ENCODE data around the gene NOL4L.

The NOL4L gene

GRCh38 chr20:32538526-32538939, 46.6 kb downstream of the NOL4L start:
- no peak for DNase-seq

- no peak for DNase-seq
Observed at GRCh38 chr20:32537657-32538525, 47.2 kb downstream of the NOL4L start.

- no peak for DNase-seq
Observed at GRCh38 chr20:32536851-32537656, 48.1 kb downstream of the NOL4L start.

GRCh38 chr20:32535953-32536823, 48.9 kb downstream of the NOL4L start:
- DNase-seq = peak; percentile 24 to 79

- no peak for DNase-seq
Observed at GRCh38 chr20:32535316-32535952, 49.7 kb downstream of the NOL4L start.

GRCh38 chr20:32534661-32535240, 50.4 kb downstream of the NOL4L start:
- DNase-seq = no peak

GRCh38 chr20:32533732-32534131, 51.4 kb downstream of the NOL4L start:
- no peak for DNase-seq

GRCh38 chr20:32532246-32532645, 52.9 kb downstream of the NOL4L start:
- no peak for DNase-seq

GRCh38 chr20:32528905-32529670, 56.0 kb downstream of the NOL4L start:
- DNase-seq = no peak

GRCh38 chr20:32528171-32528891, 56.8 kb downstream of the NOL4L start:
- peak; percentile 20 to 46 for DNase-seq

- DNase-seq = peak in 1 of 2 experiments; percentile 61
Observed at GRCh38 chr20:32527447-32528055, 57.6 kb downstream of the NOL4L start.

GRCh38 chr20:32527052-32527446, 58.1 kb downstream of the NOL4L start:
- no peak for DNase-seq

GRCh38 chr20:32526541-32526940, 58.6 kb downstream of the NOL4L start:
- no peak for DNase-seq

- DNase-seq = no peak
Observed at GRCh38 chr20:32526125-32526524, 59.0 kb downstream of the NOL4L start.

GRCh38 chr20:32524829-32525501, 60.2 kb downstream of the NOL4L start:
- DNase-seq = peak; percentile 35 to 88

- no peak for DNase-seq
Observed at GRCh38 chr20:32523613-32524213, 61.4 kb downstream of the NOL4L start.

- DNase-seq = no peak
Observed at GRCh38 chr20:32522776-32523612, 62.1 kb downstream of the NOL4L start.

GRCh38 chr20:32522526-32522775, 62.7 kb downstream of the NOL4L start:
- no peak for DNase-seq

All from NCI-H446 (cell line).